Smooth muscle cell (in vitro differentiated cells): ENCODE measurements around the gene GPR153. TPM values are rescaled to one million over a fixed set of nuclear protein-coding genes. Genes with fewer than 3 reads are reported as not detected.

ENCODE experiments used
- DNase-seq: peaks from one replicate; lab custom pipeline; 2025; ENCODE audit not compliant: unreplicated experiment; lab: John Stamatoyannopoulos, UW
- H2AFZ ChIP-seq: fragments of 200-600 bp; sonication (generic); 2 replicates; pipeline ENCODE4 v1.6.0; 2016; ENCODE audit warnings: antibody characterized with exemption, low read depth, mild to moderate bottlenecking
- H3F3A ChIP-seq: fragments of 200-600 bp; sonication (generic); 2 replicates; pipeline ENCODE4 v1.6.0; 2017; ENCODE audit warnings: antibody characterized with exemption, low read depth
- H3K27ac ChIP-seq: fragments of 200-600 bp; sonication (generic); 2 replicates; pipeline ENCODE4 v1.5.1; 2016; ENCODE audit warnings: low read depth, mild to moderate bottlenecking
- H3K27me3 ChIP-seq: fragments of 200-600 bp; sonication (generic); 2 replicates; pipeline ENCODE4 v1.6.1; 2016; ENCODE audit warnings: low read depth, mild to moderate bottlenecking
- H3K36me3 ChIP-seq: fragments of 200-600 bp; sonication (generic); 2 replicates; pipeline ENCODE4 v1.5.1; 2016; ENCODE audit warnings: low read depth
- H3K4me1 ChIP-seq: fragments of 200-600 bp; sonication (generic); 2 replicates; pipeline ENCODE4 v1.5.1; 2016; ENCODE audit warnings: low read depth
- H3K4me2 ChIP-seq: fragments of 200-600 bp; sonication (generic); 2 replicates; pipeline ENCODE4 v1.6.0; 2016; ENCODE audit warnings: mild to moderate bottlenecking
- H3K4me3 ChIP-seq: fragments of 200-600 bp; sonication (generic); 2 replicates; pipeline ENCODE4 v1.5.1; 2016; ENCODE audit warnings: mild to moderate bottlenecking
- H3K79me2 ChIP-seq: fragments of 200-600 bp; sonication (generic); 2 replicates; pipeline ENCODE4 v1.6.0; 2016; ENCODE audit warnings: low read depth, mild to moderate bottlenecking
- H3K9ac ChIP-seq: fragments of 200-600 bp; sonication (generic); 2 replicates; pipeline ENCODE4 v1.6.0; 2016; ENCODE audit warnings: low read depth
- H3K9me3 ChIP-seq: fragments of 200-600 bp; sonication (generic); replicated peaks from 2 replicates; pipeline ENCODE4 v1.5.1; 2016; ENCODE audit warnings: low read depth
- H4K20me1 ChIP-seq: fragments of 200-600 bp; sonication (generic); 2 replicates; pipeline ENCODE4 v1.6.0; 2016; ENCODE audit warnings: low read depth
- WGBS: methylation state at CpG from one replicate; pipeline ENCODE4 v1.1.7; 2016; ENCODE audit warnings: low lambda C conversion rate; 5-methylcytosine and 5-hydroxymethylcytosine counted together
- polyA plus RNA-seq: library from polyadenylated mRNA; unstranded; fragments of >200 nt; fragmentation: Nextera tagmentation; extraction: Ambion mirVana; gene quantifications from 2 replicates; pipeline ENCODE4 v1.2.1, GENCODE V29; 2016
- total RNA-seq: library from RNA; depleted of rRNA; stranded (reverse); fragments of >200 nt; gene quantifications from 2 replicates; pipeline ENCODE4 v1.2.3, GENCODE V29; 2014
- TF ChIP-seq, protein P1 (sequence below): fragments of 200-600 bp; sonication (generic); IDR thresholded peaks from 2 replicates; pipeline ENCODE4 v1.5.1; 2017; ENCODE audit warnings: borderline replicate concordance, mild to moderate bottlenecking, antibody characterized with exemption; ENCODE audit not compliant: insufficient read depth, poor library complexity, severe bottlenecking

The GPR153 gene
- total and polyA plus RNA-seq, 2 experiments from 2014 or later: 8.2 to 15.8 TPM

DNA sequence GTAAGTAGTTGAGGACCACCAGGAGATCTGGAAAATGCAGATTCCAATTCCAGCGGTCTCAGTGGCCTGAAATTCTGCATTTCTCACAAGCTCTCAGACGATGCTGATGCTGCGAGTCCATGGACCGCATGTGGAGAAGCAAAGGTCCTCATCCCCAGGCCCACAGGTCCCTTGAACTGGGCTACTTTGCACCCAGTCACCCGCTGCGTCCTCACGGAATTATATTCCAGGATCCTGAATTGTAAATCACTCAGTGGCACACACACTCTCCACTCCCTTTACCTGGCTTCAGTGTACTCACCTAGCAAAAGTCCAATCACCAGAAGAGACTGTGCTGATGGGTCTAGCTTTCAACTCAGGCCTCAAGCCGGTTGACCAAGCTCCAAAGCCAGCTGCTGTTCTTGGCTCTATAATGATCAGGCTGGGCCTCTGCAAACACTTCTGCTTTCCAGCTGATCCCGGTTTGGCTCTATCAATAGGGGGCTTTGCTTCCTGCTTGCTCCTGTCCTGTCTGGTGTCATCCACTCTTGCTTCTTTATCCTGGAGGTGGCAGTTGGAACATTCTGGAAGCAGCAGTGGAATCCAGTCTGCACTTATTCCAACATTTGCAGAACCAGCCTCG lies 60.6 kb downstream of the GPR153 start:
- DNase-seq: no peak
- Histone ChIP-seq H3K79me2 (peaks cover 41% of the 10 kb centered on the region), H3K4me3 (peak overlapping the region; percentile 73), H4K20me1 (peaks cover 36% of the 10 kb centered on the region), H2AFZ (peak overlapping the region; percentile 93), H3K4me2 (peak overlapping the region; percentile 95), H3K4me1 (peaks cover 19% of the 10 kb centered on the region), H3K36me3 (no peaks in the 10 kb centered on the region), H3K27me3 (no peaks in the 10 kb centered on the region), H3K9ac (peak overlapping the region; percentile 70), H3F3A (no peaks in the 10 kb centered on the region), H3K27ac (peak overlapping the region; percentile 63), H3K9me3 (no peaks in the 10 kb centered on the region)
- TF ChIP-seq, protein P1, sequence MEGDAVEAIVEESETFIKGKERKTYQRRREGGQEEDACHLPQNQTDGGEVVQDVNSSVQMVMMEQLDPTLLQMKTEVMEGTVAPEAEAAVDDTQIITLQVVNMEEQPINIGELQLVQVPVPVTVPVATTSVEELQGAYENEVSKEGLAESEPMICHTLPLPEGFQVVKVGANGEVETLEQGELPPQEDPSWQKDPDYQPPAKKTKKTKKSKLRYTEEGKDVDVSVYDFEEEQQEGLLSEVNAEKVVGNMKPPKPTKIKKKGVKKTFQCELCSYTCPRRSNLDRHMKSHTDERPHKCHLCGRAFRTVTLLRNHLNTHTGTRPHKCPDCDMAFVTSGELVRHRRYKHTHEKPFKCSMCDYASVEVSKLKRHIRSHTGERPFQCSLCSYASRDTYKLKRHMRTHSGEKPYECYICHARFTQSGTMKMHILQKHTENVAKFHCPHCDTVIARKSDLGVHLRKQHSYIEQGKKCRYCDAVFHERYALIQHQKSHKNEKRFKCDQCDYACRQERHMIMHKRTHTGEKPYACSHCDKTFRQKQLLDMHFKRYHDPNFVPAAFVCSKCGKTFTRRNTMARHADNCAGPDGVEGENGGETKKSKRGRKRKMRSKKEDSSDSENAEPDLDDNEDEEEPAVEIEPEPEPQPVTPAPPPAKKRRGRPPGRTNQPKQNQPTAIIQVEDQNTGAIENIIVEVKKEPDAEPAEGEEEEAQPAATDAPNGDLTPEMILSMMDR: no peak
- WGBS: 66% methylated on average over 10 of the region's 10 CpGs

DNA sequence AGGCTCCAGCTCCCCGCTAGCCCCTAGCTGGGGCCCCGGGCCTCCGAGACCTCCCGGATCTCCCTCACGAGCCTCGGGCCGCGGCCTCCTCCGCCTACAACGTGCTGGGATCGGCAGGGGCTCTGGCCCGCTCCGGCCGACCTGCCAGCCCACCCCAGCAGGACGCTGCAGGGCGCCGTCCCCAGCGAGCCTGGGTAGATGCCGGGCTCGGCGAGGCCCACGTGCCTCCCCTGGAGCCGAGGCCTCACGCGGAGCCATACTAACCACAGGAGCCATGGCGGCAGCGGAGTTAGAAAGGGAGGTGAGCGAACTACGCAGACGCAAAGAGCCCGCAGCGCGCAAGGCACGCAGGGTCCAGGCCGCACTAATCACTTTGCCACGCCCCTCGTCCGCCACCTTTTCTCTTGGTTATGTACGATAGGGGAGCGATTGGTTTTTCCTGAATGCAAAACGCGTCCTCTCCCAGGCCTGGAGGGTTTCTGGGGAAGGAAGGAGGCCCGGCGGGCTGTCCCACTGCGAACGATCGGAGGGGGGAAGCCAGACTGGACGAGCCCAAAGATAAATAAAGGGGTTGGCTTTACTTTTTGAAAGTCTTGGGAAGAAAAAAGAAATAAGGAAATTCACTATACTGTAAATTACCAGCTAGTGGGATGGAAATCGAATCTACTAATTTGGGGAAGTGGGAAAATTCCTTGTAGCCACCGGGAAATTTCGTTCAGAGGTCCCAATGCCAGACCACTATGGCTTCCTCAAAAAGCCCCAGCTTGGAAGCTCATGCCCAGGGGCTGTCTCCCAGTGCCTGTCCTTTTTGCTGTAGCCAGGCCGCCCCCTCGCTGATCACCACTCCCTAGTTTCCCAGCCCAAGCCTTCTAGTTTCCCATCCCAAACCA lies 61.4 kb downstream of the GPR153 start, which contains the start of gene RPL22:
RPL22 (minus strand) TSS at position 298 of the 890 bp plus-strand sequence; CDS start at position 276, 22 bp downstream.
- Histone ChIP-seq H3K27me3 (no peaks in the 10 kb centered on the region), H3K4me2 (peak within 1 kb of the TSS; percentile 95), H3K36me3 (peaks cover 3% of the 10 kb centered on the region), H2AFZ (peak within 1 kb of the TSS; percentile 93), H3K79me2 (peaks cover 48% of the 10 kb centered on the region), H3K9me3 (no peaks in the 10 kb centered on the region), H3F3A (no peaks in the 10 kb centered on the region), H4K20me1 (peaks cover 44% of the 10 kb centered on the region), H3K4me3 (peak within 1 kb of the TSS; percentile 73), H3K4me1 (peaks cover 19% of the 10 kb centered on the region), H3K9ac (peak within 1 kb of the TSS; percentile 89), H3K27ac (peak within 1 kb of the TSS; percentile 63)
- peak; percentile 86 for DNase-seq
- WGBS: 3% methylated on average over 53 of the region's 53 CpGs
- TF ChIP-seq, protein P1: no peak

DNA sequence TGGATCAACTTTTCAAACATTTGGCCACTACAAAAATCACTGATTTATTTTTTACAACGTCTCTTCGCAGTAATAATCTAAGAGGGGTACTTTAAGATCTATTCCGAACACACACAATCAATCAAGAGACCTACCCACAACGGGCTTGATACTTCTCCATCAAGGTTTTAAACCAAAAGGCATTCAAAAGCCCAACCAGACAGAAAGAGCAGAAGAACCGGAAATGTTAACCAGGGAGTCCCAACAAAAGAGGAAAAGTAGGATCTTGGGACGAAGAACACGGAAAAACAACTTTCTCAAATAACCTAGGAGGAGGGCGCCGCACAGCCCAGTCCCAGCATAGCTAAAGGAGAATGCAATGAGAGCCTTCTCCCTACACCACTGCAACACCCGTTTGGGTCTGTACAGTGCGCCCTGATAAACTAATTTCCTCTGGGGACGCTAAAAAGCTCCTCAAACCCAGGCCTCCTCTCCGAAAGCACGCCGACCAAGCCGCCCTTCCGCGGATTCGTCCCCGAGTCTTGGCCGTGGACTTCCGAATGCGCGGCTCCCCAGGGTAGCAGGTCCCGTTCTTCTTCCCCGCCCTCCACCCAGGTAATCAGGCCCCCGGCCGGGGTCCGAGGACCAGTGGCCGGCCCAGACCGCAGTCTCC lies 62.1 kb downstream of the GPR153 start:
- H3K4me1 ChIP-seq: peaks cover 19% of the 10 kb centered on the region
- no peaks in the 10 kb centered on the region for H3K9me3 ChIP-seq
- 1% methylated on average over 31 of the region's 31 CpGs for WGBS
- peak overlapping the region; percentile 73 for H3K4me3 ChIP-seq
- no peaks in the 10 kb centered on the region for H3F3A ChIP-seq
- no peaks in the 10 kb centered on the region for H3K27me3 ChIP-seq
- H3K27ac ChIP-seq: peak overlapping the region; percentile 63
- no peak for DNase-seq
- peak overlapping the region; percentile 95 for H3K4me2 ChIP-seq
- H3K9ac ChIP-seq: peak overlapping the region; percentile 89
- peaks cover 5% of the 10 kb centered on the region for H3K36me3 ChIP-seq
- TF ChIP-seq, protein P1: no peak
- H2AFZ ChIP-seq: peak overlapping the region; percentile 62
- H4K20me1 ChIP-seq: peaks cover 51% of the 10 kb centered on the region
- peaks cover 54% of the 10 kb centered on the region for H3K79me2 ChIP-seq
